ENCODE data around the gene ANKRD30B.
"Not testable (repeated sequence)": the region's sequence is repeated elsewhere in the genome, so short reads cannot be mapped to it uniquely, and the experiment has no call there.

Gene ANKRD30B

GRCh38 chr18:14747513-14748474, at the start of gene ANKRD30B:
ANKRD30B (plus strand) TSS chr18:14748172; CDS start chr18:14748420, 248 bp downstream.
- DNase-seq (ENCODE audit: low read depth, low spot score), result peak; percentile 21

- not testable (repeated sequence) for DNase-seq (ENCODE audit: low read depth, low spot score)
Measured at GRCh38 chr18:14701286-14702040, 46.5 kb upstream of the ANKRD30B start.

DNA sequence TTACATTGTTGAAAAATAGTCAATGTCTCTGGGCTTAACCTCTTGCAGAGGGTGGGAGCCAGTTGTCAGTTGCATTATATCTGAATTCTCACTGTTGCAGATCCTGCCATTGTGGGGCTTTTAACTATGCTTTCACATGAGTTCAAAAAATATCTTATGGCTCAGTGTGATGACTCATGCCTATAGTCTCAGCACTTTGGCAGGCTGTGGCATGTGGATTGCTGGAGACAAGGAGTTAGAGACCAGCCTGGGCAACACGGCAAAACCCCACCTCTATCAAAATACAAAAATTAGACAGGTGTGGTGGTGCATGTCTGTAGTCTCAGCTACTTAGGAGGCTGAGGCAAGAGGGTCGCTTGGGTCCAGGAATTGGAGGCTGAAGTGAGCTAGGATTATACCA, 38.2 kb upstream of the ANKRD30B start:
- DNase-seq (ENCODE audit: low read depth, low spot score), result not testable (repeated sequence)

- DNase-seq (ENCODE audit: low read depth, low spot score), result not testable (repeated sequence)
Measured at GRCh38 chr18:14721569-14721968, 26.4 kb upstream of the ANKRD30B start.

- DNase-seq (ENCODE audit: low read depth, low spot score), result not testable (repeated sequence)
Measured at GRCh38 chr18:14739056-14739455, 8.9 kb upstream of the ANKRD30B start.

DNA sequence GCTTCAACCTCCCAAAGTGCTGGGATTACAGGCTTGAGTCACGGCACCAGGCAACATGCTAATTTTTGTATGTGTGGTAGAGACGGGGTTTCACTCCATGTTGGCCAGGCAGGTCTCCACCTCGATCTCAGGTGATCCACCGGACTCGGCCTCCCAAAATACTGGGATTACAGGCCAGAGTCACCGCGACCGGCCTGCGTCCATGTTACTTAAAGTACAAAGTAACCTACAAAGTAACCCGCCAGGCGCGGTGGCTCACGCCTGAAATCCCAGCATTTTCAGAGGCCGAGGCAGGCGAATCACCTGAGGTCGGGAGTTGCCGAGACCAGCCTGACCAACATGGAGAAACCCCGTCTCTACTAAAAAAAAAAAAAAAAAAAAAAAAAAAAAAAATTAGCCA, 1.1 kb upstream of the ANKRD30B start:
- no peak for DNase-seq (ENCODE audit: low read depth, low spot score)

GRCh38 chr18:14748496-14748895, 524 bp downstream of the ANKRD30B start:
- no peak for DNase-seq (ENCODE audit: low read depth, low spot score)

- DNase-seq (ENCODE audit: low read depth, low spot score), result not testable (repeated sequence)
Measured at GRCh38 chr18:14763566-14763965, 15.6 kb downstream of the ANKRD30B start.

- DNase-seq (ENCODE audit: low read depth, low spot score), result no peak
Measured at GRCh38 chr18:14767474-14767873, 19.5 kb downstream of the ANKRD30B start.

DNA sequence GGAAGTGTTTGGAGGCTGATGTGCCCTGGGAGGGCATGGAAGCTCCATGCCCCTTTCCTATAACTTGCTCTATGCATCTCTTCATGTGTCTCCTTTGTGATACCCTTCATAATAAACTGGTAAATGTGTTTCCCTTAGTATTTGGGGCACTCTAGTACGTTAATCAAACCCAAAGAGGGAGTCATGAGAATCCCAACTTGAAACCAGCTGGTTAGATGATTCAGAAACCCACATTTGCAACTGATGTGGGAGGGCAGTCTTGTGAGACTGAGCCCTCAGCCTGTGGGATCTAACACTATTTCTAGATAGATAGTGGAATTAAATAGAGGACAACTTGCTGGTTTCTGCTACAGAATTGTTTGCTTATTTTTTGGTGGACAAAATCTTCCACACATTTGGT, 20.3 kb downstream of the ANKRD30B start:
- DNase-seq (ENCODE audit: low read depth, low spot score), result no peak

- no peak for DNase-seq (ENCODE audit: low read depth, low spot score)
Measured at GRCh38 chr18:14769381-14769780, 21.4 kb downstream of the ANKRD30B start.

- DNase-seq (ENCODE audit: low read depth, low spot score), result no peak
Measured at GRCh38 chr18:14776801-14777200, 28.8 kb downstream of the ANKRD30B start.

GRCh38 chr18:14781671-14782070, 33.7 kb downstream of the ANKRD30B start:
- no peak for DNase-seq (ENCODE audit: low read depth, low spot score)

DNA sequence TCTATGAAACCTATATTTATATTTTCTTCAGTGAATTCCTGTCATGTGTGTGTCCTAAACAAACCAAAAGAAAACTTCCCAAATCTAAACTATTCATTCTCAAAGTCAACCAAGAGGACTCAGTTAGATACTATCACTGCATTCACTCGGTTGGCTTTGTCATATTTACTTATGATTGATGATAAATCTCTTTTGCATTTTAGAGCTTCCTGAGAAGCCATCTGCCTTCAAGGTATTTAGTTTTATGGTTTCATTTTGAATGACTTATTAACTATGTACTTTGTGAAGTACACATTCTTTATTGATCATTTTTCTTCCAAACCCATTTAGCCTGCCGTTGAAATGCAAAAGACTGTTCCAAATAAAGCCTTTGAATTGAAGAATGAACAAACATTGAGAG, 36.2 kb downstream of the ANKRD30B start:
- no peak for DNase-seq (ENCODE audit: low read depth, low spot score)

- not testable (repeated sequence) for DNase-seq (ENCODE audit: low read depth, low spot score)
Measured at GRCh38 chr18:14796876-14797275, 48.9 kb downstream of the ANKRD30B start.

DNA sequence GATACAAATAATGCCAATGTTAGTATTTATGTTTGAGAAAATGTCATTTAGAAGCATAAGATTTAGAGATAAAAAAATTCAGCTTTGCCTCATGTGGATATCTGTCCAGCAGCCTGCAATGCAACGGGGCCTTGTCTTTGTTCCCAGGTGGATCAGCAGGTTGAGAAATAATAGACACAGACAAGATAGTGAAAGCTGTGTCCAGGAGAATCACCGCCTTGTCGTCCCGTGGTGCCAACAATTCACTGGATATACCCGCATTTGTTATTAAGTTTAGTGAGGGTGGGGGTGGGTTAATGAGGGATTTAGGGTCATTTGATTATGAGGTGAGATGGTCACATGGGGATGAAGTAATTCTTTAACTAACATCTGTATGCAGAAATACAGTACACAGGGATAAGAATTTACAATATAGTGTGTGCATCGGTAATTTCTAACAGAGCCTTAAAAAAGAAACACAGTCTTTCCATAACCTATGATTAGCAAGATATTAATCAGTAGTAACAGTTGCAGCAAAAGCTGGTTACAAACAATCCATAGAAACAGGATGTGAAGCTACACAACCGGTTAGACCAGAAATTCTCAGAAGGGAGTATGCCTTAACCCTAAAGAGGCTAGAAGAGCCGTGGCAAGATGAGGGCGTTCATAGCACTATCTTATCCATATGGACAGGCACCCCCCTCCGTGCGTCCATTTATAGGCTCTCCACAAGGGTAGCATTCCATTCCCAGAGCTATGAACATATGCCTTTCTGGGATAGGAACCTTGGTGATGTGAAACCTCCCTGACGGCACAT, 50.2 kb downstream of the ANKRD30B start:
- not testable (repeated sequence) for DNase-seq (ENCODE audit: low read depth, low spot score)

- DNase-seq (ENCODE audit: low read depth, low spot score), result not testable (repeated sequence)
Measured at GRCh38 chr18:14811081-14811480, 63.1 kb downstream of the ANKRD30B start.

DNA sequence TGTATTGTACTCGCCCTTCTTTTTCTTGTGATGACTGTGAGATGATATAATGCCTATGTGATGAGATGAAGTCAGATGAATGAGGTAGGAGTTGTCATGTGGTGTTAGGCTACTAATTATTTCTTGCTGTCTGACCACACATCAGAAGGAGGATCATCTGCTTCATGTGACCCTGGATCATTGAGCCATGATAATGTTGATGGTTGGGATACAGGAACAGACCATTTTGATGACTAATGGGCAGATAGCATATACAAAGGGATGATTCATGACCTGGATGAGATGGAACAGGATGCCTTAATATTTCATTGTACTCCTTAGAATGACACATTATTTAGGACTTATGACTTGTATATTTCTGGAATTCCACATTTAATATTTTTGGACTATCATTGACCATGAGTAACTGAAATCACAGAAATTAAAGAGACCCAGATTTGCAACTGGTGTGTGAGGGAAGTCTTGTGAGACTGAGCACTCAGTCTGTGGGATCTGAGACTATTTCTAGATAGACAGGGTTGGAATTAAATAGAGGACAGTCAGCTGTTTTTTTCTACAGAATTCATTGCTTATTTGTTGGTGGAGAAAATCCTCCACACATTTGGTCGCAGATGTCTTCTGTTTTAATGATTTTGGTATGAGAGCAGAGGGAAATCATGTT, 79.1 kb downstream of the ANKRD30B start:
- not testable (repeated sequence) for DNase-seq (ENCODE audit: low read depth, low spot score)

DNA sequence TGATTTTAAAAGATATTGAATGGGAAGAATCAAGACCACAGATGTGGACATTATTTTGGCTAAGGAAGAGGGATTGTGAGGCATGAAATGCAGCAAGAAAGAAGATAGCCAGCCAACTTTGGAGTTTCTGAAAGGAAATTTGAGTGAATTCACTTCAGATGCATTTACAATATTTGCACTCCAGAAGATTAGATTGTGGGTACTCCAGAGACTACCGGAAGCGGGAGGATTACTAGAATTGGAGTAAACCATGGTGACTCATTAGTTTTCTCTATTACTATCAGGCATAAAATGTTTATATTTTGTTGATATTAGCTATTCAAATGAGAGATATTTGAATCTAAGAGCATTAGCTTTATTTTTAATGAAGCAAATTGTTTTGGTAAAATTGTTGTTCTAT, 93.6 kb downstream of the ANKRD30B start:
- DNase-seq (ENCODE audit: low read depth, low spot score), result not testable (repeated sequence)

DNA sequence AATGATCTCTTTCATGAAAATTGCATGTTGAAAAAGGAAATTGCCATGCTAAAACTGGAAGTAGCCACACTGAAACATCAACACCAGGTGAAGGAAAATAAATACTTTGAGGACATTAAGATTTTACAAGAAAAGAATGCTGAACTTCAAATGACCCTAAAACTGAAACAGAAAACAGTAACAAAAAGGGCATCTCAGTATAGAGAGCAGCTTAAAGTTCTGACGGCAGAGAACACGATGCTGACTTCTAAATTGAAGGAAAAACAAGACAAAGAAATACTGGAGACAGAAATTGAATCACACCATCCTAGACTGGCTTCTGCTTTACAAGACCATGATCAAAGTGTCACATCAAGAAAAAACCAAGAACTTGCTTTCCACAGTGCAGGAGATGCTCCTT, 103.6 kb downstream of the ANKRD30B start:
- not testable (repeated sequence) for DNase-seq (ENCODE audit: low read depth, low spot score)

DNA sequence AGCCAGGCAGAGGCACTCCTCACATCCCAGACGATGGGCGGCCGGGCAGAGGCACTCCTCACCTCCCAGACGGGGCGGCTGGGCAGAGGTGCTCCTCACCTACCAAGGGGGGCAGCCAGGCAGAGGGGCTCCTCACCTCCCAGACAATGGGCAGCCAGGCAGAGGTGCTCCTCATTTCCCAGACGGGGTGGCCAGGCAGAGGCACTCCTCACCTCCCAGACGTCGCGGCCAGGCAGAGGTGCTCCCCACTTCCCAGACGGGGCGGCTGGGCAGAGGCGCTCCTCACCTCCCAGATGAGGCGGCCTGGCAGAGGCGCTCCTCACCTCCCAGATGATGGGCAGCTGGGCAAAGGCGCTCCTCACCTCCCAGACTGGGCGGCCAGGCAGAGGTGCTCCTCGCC, 107.7 kb downstream of the ANKRD30B start:
- DNase-seq (ENCODE audit: low read depth, low spot score), result not testable (repeated sequence)
